HG02763 (cell line): Measurements from ENCODE around the gene PADI4.
"Not testable (repeated sequence)": the region's sequence is repeated elsewhere in the genome, so short reads cannot be mapped to it uniquely, and the experiment has no call there.

Source experiments
- ATAC-seq: cut with Tn5 transposase; IDR thresholded peaks from one replicate; pipeline ENCODE4 v1.9.1; 2021; ENCODE audit warnings: mild to moderate bottlenecking, moderate library complexity; ENCODE audit not compliant: unreplicated experiment

PADI4 gene

DNA sequence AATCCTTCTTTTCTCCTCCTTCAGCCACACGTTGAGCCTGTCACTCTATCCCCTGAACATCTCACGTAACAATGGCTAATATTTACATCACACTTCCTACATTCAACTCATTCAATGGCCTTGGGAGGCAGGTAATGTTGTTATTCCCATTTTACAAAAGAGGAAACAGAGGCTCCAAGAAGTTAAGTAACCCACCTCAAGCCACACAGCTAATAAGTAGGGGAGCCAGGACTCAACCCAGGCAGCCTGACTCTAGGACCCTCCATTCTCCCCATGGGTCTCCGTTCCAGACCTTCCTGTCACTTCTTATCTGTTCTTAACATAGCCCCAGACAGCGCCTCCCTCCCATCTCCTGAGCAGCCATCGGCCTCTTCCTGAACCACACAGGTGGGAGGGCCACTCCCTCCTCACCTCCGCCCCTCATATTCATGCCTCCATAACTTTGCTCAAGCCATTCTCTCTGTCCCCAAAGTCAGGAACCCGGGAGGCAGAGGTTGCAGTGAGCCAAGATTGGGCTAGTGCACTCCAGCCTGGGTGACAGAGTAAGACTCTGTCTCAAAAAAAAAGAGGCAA, 2.2 kb downstream of the PADI4 start:
- ATAC-seq = no peak

DNA sequence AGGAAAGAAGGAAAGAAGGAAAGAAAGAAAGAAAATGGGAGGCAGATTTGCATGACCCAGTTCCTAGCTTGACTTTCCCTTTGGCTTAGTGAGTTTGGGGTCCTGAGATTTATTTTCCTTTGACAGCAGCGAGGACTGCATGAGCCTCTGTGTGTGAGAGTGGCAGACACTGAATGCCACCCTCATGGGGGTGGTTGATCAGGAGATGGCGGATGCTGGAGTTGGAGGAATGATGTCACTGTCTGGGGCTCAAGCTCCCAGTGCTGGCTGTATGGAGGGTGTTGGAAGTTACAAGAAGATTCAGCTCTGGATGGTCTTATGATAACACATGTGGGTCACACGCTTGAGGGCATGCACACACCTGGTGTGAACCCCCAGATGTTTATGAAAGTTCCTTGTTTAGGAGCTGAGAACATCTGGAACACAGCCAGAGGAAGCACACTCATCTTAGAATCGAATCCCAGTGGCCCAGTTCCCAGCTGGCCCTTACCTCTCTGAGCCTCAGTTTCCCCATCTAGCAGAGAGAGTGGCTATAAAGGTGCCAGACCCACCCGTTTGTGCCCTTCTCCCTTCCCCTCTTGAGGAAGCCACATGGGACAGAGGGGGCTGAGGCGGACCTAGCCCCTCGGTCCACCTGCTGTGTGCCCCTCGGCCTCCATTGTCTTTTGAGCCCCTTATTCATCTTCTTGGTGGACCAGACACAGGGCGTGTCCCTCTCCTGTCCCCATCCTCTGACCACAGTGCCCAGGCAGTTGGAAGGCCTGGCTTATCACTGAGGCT, 5.7 kb downstream of the PADI4 start:
- no peak for ATAC-seq

DNA sequence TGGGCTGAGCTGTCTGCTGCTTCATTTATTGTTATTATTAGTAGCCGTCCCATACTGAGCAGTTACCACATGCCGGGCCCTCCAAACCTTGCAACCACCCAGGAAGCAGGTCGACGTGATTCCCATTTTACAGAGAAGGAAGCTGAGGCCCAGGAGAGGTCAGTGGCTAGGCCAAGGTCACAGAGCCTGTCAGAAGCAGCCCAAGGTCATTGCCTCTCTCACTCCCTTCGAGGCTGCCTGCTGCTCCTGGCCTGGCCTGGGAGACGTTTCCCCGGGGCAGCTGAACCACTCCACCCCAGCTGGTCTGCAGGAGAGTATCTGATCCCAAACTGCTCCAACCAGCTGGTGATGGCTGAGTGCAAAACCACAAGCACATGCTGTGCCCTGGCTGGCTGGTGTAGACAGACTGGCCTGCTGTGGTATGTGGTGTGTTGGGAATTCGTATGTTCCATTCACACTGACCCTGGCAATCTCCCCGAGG, 6.5 kb downstream of the PADI4 start:
- no peak for ATAC-seq

DNA sequence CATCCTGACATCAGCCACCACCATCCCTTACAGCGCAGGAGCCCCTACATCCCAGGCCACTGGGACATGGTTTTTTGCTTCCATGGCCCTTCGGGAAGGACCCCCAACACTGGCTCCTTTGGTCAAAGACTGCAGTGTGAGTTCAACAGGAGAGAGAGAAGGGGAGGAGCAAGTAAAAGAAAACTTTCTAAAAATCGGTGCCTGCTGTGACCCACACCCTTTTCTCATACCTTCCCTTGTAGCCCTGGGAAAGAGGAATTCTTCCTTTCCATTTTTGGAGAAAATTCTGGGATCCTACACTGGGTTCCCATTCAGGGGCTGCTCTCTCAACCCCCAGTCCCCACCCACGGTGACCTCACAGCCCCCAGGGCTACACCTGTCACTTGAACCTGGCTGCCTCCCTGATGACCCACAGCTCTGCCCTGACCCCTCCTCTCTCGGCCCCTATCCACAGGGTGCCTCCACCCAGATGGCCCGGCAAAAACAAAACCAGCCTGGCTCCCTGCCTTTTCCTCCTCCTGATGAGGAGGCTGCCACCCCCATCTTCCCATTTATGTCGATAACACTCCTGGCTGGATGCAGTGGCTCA, 7.6 kb downstream of the PADI4 start:
- no peak for ATAC-seq

DNA sequence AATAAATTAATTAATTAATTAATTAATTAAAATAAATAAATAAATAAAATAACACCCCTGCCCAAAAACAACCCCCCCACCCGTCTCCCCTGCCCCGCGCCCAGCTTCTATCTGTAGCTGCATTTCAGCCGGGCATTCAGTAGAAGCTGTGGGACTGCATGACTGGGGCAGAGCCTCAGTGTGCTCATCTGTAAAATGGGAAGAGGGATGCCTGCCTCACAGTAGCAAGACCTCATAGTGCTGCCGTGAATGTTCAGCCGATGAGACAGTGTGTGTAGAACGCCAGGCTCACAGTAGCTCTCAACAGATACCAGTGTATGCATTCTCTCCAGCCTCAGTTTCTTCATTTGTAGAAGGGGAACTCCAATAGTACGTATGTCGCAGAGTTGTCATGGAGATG, 8.7 kb downstream of the PADI4 start:
- ATAC-seq = no peak

DNA sequence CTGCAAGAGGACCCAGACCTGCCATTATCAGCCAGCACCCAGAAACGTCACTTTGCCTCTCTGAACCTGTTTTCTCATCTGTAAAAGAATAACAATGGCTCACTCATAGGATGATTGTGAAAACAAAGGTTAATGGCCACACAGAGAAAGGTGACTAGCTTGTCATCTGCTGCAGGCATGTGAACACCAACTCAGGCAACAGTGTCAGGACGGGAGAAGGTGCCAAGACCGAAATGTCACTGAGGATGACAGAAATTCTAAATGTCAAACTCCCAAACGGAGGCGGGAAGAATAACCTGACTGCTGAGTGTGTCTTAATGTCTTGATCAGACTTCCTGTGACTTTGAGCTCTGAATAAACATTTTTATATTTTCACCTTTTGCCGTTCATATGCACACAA, 10.3 kb downstream of the PADI4 start:
- ATAC-seq = no peak

DNA sequence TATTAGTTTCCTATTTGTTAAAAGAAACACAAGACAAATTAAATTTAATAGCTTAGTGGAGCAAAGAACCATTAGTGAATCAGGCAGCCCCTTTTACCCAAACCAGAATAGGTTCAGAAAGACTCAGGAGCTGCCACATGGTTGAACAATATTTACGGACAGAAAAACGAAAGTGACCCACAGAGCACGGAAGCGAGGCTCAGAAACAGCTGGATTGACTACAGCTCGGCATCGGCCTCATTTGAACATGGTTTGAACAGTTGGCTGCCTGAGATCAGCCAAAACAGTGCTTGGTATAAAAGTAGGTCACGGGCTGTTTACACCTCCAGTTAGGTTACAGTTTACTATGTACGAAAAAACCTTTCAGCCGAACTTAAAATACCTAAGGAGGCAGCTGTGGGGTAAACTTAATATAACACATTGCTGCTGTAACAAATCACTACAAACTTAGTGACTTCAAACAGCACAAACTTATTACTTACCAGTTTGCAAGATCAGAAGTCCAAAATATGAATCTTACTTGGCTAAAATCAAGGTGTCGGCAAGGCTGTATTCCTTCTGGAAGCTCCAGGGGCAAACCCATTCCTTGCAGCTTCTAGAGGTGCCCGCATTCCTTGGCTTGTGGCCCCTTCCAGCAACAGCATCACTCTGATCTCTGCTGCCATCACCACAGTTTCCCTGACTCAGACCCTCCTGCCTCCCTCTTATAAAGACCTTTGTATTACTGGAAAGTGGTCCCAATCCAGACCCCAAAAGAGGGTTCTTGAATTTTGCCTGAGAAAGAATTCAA, 11.8 kb downstream of the PADI4 start:
- no peak for ATAC-seq

DNA sequence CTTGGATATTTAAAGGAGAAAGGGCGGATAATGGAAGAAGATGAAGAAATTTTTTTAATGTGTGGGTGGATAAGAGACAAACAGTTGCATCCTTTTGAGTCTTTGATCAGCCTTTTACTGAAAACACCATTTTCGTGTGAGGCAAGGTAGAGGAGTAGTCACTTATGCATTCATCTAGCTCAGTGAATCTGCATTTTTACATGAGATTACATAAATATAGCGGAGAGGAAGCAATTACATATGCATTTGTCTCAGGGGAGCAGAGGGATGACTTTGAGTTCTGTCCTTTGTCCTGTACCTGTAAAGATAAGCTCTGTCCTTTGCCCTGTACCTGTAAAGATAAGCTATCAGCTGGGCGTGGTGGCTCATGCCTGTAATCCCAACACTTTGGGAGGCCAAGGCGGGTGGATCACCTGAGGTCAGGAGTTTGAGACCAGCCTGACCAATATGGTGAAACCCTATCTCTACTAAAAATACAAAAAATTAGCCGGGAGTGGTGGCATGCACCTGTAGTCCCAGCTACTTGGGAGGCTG, 13.9 kb downstream of the PADI4 start:
- ATAC-seq = not testable (repeated sequence)

DNA sequence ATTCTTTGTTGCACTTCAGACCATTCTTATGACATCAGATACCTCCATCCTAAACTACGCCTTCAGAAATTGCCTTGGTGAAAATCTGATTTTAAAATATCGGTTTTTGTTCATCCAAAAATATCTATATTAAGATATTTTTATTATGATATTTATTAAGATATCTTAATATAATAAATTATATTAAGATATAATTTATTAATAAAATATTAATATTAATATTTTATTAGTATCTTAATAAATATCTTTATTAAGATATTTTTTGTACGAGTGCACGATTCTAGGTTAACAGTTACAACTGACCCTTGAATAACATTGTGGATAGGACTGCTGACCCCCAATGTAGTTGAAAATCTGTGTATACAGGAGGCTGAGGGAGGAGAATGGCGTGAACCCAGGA, 20.9 kb downstream of the PADI4 start:
- no peak for ATAC-seq

DNA sequence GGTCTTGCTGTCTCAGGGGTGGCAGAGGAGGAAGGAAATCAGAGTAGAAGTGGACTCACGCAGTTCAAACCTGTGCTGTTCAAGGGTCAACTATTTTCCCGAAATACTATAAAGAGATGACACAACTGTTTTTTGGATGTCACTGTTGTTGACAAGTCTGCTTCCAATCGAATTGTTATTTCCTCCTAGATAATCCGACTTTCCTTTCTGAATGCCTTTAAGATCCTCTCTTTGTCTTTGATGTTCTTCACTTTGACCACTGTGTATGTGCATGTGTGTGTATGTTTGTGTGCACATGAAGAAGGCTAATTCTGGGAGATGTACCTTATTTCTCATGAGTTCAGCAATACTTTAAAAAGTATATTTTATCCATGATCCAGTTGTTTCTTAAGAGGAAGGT, 21.6 kb downstream of the PADI4 start:
- no peak for ATAC-seq

DNA sequence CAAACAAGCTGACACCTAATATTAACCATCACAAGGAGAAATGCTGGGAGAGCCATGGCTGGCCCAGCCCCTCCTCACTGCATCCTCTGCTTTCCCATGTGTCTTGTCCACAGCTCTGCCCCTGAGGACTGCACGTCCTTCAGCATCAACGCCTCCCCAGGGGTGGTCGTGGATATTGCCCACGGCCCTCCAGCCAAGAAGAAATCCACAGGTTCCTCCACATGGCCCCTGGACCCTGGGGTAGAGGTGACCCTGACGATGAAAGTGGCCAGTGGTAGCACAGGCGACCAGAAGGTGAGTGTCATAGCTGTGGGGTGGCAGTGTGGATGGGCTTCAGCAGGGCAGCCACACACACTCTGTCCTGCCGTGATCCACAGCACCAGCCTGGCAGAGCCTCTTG, 22.9 kb downstream of the PADI4 start:
- ATAC-seq = no peak

DNA sequence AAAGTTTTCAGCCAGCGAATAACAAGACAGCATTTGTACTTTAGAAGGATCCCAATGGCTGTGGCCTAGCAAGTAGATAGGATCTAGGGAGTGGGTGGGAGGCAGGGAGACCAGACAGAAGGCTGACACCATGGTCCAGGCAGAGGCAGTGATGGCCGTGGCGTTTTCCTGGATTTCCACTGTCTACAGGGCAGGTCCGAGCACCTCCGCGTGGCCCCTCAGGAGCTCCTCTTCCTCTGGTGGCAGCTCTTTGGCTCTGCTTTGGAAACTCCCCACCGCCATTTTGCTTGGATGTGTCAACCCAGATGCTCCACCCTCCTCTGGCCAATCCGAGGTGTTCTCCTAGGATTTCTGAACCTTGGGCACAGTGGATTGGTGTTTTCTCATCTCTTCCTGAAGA, 25.1 kb downstream of the PADI4 start:
- no peak for ATAC-seq

DNA sequence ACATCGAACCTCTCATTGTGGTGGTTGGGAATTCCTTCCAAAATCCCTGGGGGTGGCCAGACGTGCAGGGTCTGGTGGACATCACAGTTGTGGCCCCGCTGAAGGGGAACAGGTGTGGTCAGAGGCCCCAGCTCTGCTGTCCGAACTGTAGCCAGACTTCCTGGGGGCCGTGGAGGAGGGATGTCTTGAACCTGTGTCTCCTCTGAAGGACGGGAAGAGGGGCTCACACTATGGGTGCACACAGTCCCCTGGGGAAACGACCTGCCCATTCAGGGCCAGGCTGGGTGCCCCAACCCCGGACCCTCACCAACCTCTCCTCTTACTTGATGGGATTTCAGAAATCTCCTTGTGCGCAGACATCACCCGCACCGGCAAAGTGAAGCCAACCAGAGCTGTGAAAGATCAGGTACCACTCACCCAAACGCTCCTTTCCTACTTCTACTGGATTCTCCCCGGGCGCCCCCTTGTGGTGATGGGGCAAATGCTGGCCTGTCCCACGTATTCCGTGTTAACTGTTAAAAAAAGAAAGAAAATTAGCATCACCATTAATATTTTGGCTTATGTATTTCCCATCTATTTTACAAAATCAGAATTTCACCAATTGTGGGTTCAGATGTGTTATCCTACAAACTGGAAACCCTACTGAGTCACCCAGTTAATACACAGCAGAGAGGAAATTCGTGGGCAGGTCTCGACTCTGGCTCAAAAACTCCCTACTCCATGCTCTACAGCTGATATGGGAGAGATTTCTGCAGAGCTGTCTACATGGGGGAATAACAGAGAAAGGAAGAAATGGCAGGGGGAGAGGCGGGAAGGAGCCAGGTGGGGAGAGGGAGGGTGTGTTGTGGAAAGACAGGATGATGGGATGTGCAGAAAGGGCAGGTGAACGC, 28.1 kb downstream of the PADI4 start:
- ATAC-seq = no peak

DNA sequence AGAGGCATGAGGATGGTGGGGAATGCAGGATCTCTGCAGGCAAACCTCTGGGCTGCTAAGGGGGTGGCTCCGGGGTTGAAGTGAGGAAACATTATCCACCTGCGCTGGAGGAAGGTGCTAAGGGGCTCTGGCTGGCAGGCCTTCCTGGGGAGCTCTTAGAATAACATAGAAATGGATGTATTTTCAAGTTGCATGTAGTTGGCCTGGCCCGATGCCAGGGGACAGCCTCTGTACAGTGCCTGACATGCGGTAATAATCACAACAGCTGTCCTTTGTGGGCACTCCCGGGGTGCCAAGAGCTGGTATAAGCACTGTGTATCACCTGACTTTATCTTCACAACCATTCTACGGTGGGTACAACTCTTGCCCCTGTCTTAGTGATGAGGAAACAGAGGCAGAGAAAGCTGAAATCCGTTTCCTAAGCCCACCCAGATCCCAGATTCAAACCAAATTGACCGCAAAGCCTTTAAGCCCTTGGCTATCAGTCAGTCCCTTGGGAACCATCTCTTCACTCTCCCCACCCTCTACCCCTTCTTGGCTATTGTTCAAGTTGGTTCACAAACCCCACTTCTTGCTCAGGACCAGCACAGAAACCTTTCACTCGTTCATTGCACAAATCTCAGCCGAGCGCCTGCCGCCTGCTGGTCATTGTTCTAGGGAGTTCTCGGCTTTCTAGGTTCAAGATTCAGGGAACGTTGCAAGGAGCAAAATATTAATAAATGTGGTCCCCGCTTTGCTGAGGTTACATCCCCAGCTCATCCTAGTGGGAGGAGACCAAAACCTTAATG, 30.9 kb downstream of the PADI4 start:
- no peak for ATAC-seq

DNA sequence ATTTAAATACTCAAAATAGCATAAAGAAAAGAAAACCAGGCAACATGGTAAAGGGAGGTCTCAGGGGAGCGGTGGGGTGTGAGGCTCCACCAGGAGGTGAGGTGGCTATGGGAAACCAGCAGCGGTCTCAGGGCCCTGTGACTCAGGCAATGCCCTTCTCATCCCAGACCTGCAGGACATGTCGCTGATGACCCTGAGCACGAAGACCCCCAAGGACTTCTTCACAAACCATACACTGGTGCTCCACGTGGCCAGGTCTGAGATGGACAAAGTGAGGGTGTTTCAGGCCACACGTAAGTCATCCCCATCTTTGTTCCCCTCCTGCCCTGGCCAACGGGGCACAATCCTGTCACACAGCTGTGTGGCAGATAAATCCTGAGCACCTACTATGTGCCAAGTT, 31.5 kb downstream of the PADI4 start:
- no peak for ATAC-seq

DNA sequence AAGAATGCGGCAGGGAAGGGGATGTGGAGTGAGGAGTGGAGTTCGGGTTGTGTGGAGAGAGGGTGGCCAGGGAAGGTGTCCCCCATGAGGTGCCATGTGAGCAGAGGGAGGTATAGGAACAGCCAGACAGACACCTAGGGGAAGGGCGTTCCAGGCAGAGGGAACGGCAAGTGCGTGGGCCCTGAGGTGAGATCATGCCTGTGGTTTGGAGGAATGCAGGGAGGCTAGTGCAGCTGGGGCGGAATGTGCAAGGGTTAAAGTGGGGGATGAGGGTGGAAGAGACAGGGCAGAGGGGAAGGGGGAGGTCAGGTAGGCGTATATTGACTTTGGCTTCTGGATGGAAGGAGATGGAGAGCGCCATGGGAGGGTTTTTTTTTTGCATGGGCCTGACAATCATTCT, 32.4 kb downstream of the PADI4 start:
- no peak for ATAC-seq

DNA sequence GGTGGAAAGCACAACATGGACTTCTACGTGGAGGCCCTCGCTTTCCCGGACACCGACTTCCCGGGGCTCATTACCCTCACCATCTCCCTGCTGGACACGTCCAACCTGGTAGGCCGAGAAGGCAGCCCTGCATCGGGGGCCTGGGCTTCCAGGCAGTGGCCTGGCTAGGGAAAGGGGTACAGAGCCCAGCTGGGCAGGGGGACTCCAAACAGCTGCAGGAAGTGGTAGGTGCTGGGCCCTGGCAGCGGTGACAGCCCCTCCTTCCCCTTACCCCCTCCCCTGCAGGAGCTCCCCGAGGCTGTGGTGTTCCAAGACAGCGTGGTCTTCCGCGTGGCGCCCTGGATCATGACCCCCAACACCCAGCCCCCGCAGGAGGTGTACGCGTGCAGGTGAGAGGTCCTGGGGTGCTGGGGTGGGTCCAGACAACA, 34.0 kb downstream of the PADI4 start:
- no peak for ATAC-seq

DNA sequence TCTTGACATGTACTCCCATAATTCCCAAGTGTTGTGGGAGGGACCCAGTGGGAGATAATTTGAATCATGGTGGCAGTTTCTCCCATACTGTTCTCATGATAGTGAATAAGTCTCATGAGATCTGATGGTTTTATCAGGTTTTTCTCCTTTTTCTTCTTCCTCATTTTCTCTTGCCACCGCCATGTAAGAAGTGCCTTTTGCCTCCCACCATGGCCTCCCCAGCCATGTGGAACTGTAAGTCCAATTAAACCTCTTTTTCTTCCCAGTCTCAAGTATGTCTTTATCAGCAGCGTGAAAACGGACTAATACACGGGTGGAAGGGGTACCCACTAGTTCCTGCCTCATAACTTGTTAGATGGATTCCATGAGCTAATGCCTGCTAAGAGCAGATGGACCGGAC, 37.5 kb downstream of the PADI4 start:
- ATAC-seq = not testable (repeated sequence)

DNA sequence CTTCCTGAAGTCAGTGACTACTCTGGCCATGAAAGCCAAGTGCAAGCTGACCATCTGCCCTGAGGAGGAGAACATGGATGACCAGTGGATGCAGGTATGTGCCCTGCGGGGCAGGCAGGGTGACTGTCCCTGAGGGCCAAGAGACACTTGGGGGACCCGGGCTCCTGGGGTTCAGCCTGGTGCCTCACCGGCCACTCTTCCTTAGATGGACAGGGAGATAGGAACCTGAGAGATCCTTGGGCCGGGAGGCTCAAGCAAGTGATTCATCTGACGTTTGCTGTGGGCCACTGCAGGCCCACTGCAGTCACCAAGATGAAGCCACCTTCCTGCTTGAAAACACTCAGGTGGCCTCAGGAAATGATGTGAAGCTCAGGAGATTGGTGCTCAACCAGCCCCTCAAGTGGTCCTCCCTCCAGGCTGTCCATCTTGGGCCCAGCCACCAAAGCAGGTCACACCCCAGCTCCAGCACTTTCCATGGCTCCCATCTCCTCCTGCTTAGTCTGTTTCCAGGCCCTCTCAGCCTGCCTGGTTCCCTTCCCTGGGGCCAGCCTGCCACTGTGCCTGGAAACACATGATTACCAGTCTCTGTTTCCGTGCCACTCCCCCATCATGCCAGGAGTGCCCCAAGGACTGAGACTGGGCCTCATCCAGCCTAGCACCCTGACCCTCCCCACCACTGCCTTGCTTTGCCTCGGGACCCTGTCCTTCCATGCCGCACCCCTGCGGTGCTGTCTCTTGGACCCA, 38.2 kb downstream of the PADI4 start:
- no peak for ATAC-seq
